Natural killer cell (primary cell): ENCODE results near the gene STARD9. TPM values are rescaled to one million over a fixed set of nuclear protein-coding genes. Genes with fewer than 3 reads are reported as not detected.

Source experiments
- ATAC-seq, 3 donors: fragments of 150-1000 bp in 2 of 3; fragments of 200-7000 bp in 1 of 3; cut with Tn5 transposase; 1 replicate in 1 of 3; 2 replicates in 2 of 3; pipeline ENCODE4 v1.10.0; 2021; ENCODE audit warnings: mild to moderate bottlenecking in 2 of 3, moderate library complexity in 2 of 3
- DNase-seq, 2 donors: peaks; one replicate each; pipeline versions ENCODE4 v3.0.0 to v3.0.0-alpha.2; 2013 to 2021; ENCODE audit warnings: mixed read lengths in 1 of 2
- H3K27ac ChIP-seq: one replicate; pipeline ENCODE4 v1.5.1; 2013; ENCODE audit warnings: mild to moderate bottlenecking, low read length
- H3K27me3 ChIP-seq: one replicate; pipeline ENCODE4 v1.6.1; 2013; ENCODE audit warnings: low read length; ENCODE audit not compliant: control insufficient read depth, insufficient read depth
- H3K36me3 ChIP-seq: one replicate; pipeline ENCODE4 v1.6.1; 2013; ENCODE audit warnings: low read length; ENCODE audit not compliant: control insufficient read depth, insufficient read depth
- H3K4me1 ChIP-seq: one replicate; pipeline ENCODE4 v1.6.1; 2013; ENCODE audit warnings: low read length; ENCODE audit not compliant: control insufficient read depth, insufficient read depth
- H3K4me3 ChIP-seq: one replicate; pipeline ENCODE4 v1.5.1; 2013; ENCODE audit warnings: low read length
- H3K9me3 ChIP-seq: one replicate; pipeline ENCODE4 v1.6.1; 2013; ENCODE audit warnings: low read length; ENCODE audit not compliant: control insufficient read depth, insufficient read depth
- H3K27ac Mint-ChIP-seq, 2 donors: one replicate each; pipeline ENCODE4 v1.8.0; 2022; ENCODE audit warnings: mild to moderate bottlenecking in 2 of 2, mixed read lengths in 2 of 2, moderate library complexity in 1 of 2
- H3K27me3 Mint-ChIP-seq, 2 donors: one replicate each; pipeline ENCODE4 v1.8.0; 2022; ENCODE audit warnings: low read depth in 2 of 2, mixed read lengths in 2 of 2
- H3K36me3 Mint-ChIP-seq: one replicate; pipeline ENCODE4 v1.8.0; 2022; ENCODE audit warnings: mixed read lengths
- H3K4me1 Mint-ChIP-seq, 2 donors: one replicate each; pipeline ENCODE4 v1.8.0; 2022; ENCODE audit warnings: mixed read lengths in 2 of 2
- H3K4me3 Mint-ChIP-seq: one replicate; pipeline ENCODE4 v1.8.0; 2022; ENCODE audit warnings: mild to moderate bottlenecking, moderate library complexity, mixed read lengths
- H3K9me3 Mint-ChIP-seq, 2 donors: one replicate each; pipeline ENCODE4 v1.8.0; 2022; ENCODE audit warnings: mixed read lengths in 2 of 2
- WGBS: methylation state at CpG from one replicate; pipeline ENCODE4 v1.1.7; 2013; ENCODE audit warnings: missing lambda C conversion rate; ENCODE audit not compliant: insufficient coverage; 5-methylcytosine and 5-hydroxymethylcytosine counted together
- intact Hi-C: fragments of 100-400 bp; cut with micrococcal nuclease; formaldehyde crosslinking; loops from one replicate; pipeline ENCODE4 v1.14.2; 2022
- total RNA-seq, 4 donors: library from RNA; stranded (reverse); fragments of 120-200 nt in 1 of 4; gene quantifications; one replicate each; pipeline versions ENCODE4 v1.2.3 to v1.2.4, GENCODE V29; 2013 to 2022
- TF ChIP-seq, protein P1 (sequence below): fragments of 200-600 bp; IDR thresholded peaks from one replicate; pipeline ENCODE4 v1.8.0; 2022; ENCODE audit warnings: antibody characterized with exemption

Gene STARD9
- total RNA-seq, 3 donors from 2014 or later (not counting 1 experiment from before 2014, with no cell fraction given) = 20.0 to 22.5 (median 20.1) TPM

DNA sequence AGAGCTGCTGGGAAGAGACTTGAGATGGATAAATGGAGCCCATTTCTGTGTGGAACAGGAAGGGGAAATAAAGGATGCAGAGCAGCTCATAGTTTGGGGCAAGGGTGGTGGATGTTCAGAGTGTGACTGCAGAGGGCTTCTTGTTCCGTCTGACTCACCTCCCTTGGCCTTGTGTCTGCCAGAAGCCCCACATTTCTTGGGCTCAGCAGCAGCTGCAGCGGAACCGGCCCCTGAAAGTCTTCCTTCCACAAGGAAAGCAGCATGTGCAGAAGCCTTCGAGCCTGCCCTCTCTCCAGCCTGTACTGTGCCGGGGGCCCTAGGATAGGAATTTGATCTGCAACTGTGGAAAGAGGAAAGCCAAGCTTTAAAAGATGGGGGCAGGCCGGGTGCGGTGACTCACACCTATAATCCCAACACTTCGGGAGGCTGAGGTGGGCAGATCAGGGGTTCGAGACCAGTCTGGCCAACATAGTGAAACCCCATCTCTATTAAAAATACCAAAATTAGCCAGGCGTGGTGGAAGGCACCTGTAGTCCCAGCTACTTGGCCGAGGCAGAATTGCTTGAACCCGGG is 150.0 kb downstream of the STARD9 start:
- intact Hi-C loops = no loop called here
- Histone ChIP-seq H3K9me3 (no peaks in the 10 kb centered on the region), H3K4me1 (no peaks in the 10 kb centered on the region), H3K36me3 (peaks cover 61% of the 10 kb centered on the region), H3K27me3 (no peaks in the 10 kb centered on the region), H3K4me3 (no peak overlapping the region), H3K27ac (no peak overlapping the region)
- WGBS = 97% methylated on average over 12 of the region's 12 CpGs
- H3K27me3 Mint-ChIP-seq = no peaks in the 10 kb centered on the region
- DNase-seq (no peak), ATAC-seq (no peak)
- H3K4me3 Mint-ChIP-seq = no peak overlapping the region
- H3K36me3 Mint-ChIP-seq = peaks cover 14% of the 10 kb centered on the region
- H3K27ac Mint-ChIP-seq = peak overlapping the region in 1 of 2 donors; percentile 12
- TF ChIP-seq, protein P1, sequence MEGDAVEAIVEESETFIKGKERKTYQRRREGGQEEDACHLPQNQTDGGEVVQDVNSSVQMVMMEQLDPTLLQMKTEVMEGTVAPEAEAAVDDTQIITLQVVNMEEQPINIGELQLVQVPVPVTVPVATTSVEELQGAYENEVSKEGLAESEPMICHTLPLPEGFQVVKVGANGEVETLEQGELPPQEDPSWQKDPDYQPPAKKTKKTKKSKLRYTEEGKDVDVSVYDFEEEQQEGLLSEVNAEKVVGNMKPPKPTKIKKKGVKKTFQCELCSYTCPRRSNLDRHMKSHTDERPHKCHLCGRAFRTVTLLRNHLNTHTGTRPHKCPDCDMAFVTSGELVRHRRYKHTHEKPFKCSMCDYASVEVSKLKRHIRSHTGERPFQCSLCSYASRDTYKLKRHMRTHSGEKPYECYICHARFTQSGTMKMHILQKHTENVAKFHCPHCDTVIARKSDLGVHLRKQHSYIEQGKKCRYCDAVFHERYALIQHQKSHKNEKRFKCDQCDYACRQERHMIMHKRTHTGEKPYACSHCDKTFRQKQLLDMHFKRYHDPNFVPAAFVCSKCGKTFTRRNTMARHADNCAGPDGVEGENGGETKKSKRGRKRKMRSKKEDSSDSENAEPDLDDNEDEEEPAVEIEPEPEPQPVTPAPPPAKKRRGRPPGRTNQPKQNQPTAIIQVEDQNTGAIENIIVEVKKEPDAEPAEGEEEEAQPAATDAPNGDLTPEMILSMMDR = no peak
- H3K9me3 Mint-ChIP-seq = no peaks in the 10 kb centered on the region
- no peaks in the 10 kb centered on the region for H3K4me1 Mint-ChIP-seq

DNA sequence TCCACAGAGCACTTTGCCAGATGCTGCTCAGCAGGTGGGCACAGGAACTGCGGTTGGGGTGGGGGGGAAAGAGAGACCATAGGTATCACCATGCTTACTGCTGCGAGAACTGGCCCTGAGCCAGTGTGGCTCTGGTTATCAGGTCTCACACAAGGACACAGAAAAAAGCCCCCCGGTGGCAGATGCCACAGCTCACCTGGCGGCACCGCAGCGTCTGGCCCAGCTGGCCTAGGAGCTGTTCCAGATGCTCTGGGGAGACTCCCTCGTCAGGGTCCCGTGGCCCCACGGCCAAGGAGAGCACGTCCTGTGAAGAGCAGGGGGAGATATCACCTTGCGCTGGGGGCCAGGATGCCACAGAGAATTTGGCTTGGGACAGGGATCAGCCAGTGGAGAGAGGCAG is 150.7 kb downstream of the STARD9 start:
- Mint-ChIP-seq H3K9me3 (no peaks in the 10 kb centered on the region), H3K4me1 (no peaks in the 10 kb centered on the region), H3K27me3 (no peaks in the 10 kb centered on the region), H3K4me3 (no peak overlapping the region), H3K36me3 (peaks cover 14% of the 10 kb centered on the region), H3K27ac (no peak overlapping the region)
- WGBS = 95% methylated on average over 11 of the region's 11 CpGs
- ATAC-seq = no peak
- intact Hi-C loops = no loop called here
- H3K27me3 ChIP-seq = no peaks in the 10 kb centered on the region
- H3K9me3 ChIP-seq = no peaks in the 10 kb centered on the region
- H3K4me1 ChIP-seq = no peaks in the 10 kb centered on the region
- H3K27ac ChIP-seq = no peak overlapping the region
- TF ChIP-seq, protein P1 = no peak
- DNase-seq = no peak
- H3K36me3 ChIP-seq = peaks cover 66% of the 10 kb centered on the region
- H3K4me3 ChIP-seq = no peak overlapping the region

DNA sequence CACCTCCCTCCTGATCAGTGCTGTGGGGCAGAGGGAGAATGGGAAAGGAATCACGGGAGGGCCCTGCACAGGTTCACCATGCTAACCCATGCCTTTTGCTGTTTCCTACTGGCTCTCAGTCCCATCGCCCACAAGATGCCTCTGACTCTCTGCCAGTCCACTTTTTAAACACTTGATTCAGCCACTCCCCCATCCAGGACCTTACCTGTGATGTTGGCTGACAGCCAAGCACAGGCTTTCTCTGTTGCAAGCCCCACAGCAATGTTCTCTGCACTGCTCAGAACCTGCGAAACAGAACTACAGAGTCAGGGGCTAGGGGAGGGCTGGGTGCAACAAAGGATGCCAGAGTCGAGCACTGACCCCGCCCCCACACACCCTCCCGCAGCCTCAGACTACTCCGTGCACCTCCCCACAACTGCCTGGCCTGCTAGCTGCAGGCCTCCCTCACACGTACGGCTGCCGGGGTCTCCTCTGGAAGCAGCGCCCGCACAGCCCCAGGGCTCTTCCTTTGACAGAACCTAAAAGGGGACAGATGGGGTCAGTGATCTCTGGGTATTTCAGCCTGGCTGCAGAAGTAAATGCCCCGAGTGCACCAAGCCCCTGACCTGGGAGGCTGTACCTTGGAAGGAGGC is 152.5 kb downstream of the STARD9 start:
- ATAC-seq (no peak), DNase-seq (no peak)
- Histone ChIP-seq H3K4me3 (no peak overlapping the region), H3K27ac (no peak overlapping the region), H3K27me3 (no peaks in the 10 kb centered on the region), H3K4me1 (no peaks in the 10 kb centered on the region), H3K9me3 (no peaks in the 10 kb centered on the region), H3K36me3 (peaks cover 77% of the 10 kb centered on the region)
- TF ChIP-seq, protein P1 = no peak
- Mint-ChIP-seq H3K4me3 (no peak overlapping the region), H3K4me1 (peaks cover 0 to 5% of the 10 kb centered on the region in 2 donors), H3K27me3 (no peaks in the 10 kb centered on the region), H3K9me3 (no peaks in the 10 kb centered on the region), H3K27ac (no peak overlapping the region), H3K36me3 (peaks cover 14% of the 10 kb centered on the region)
- WGBS = 95% methylated on average over 13 of the region's 13 CpGs
- intact Hi-C loops = no loop called here

DNA sequence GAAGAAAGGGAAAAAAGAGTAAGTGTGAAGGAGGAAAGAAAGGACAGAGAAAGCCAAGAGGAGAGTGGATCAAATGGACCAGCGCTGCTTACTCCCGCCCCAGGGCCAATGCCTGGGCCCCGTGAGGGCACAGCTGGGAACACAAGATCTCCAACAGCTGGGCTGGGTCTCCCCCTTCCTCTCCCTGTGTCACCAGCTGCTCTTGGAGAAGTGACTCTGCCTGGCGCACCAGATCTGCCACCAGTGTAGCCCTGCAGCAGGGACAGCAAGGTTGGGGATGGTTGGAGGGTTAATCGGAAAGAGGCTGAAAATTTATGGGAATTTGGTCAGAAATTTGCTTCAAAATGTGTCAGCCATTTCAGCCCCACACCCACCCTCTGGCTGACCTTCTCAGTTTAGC is 153.2 kb downstream of the STARD9 start:
- peaks cover 14% of the 10 kb centered on the region for H3K36me3 Mint-ChIP-seq
- H3K9me3 ChIP-seq = no peaks in the 10 kb centered on the region
- H3K27me3 Mint-ChIP-seq = no peaks in the 10 kb centered on the region
- TF ChIP-seq, protein P1 = no peak
- H3K27me3 ChIP-seq = no peaks in the 10 kb centered on the region
- no peaks in the 10 kb centered on the region for H3K9me3 Mint-ChIP-seq
- H3K4me1 ChIP-seq = no peaks in the 10 kb centered on the region
- DNase-seq (no peak), ATAC-seq (no peak)
- H3K27ac ChIP-seq = no peak overlapping the region
- 80% methylated on average over 4 of the region's 5 CpGs for WGBS
- H3K4me1 Mint-ChIP-seq = peaks cover 0 to 5% of the 10 kb centered on the region in 2 donors
- H3K4me3 Mint-ChIP-seq = no peak overlapping the region
- peaks cover 77% of the 10 kb centered on the region for H3K36me3 ChIP-seq
- H3K27ac Mint-ChIP-seq = no peak overlapping the region
- intact Hi-C loops = no loop called here
- H3K4me3 ChIP-seq = no peak overlapping the region
